ENCODE data around the gene ARSK.
"Not testable (repeated sequence)": the region's sequence is repeated elsewhere in the genome, so short reads cannot be mapped to it uniquely, and the experiment has no call there.

The ARSK gene

GRCh38 chr5:95620870-95621838 is 66.3 kb downstream of the ARSK start:
- peak; percentile 46 for DNase-seq (ENCODE audit: low read depth)

- DNase-seq (ENCODE audit: low read depth), result no peak
Measured at GRCh38 chr5:95621839-95622629, 67.1 kb downstream of the ARSK start.

- DNase-seq (ENCODE audit: low read depth), result no peak
Measured at GRCh38 chr5:95623706-95624105, 68.8 kb downstream of the ARSK start.

GRCh38 chr5:95624368-95624767 is 69.5 kb downstream of the ARSK start:
- no peak for DNase-seq (ENCODE audit: low read depth)

- DNase-seq (ENCODE audit: low read depth), result no peak
Measured at GRCh38 chr5:95626701-95627100, 71.8 kb downstream of the ARSK start.

GRCh38 chr5:95627971-95628810 is 73.3 kb downstream of the ARSK start:
- DNase-seq (ENCODE audit: low read depth), result no peak

GRCh38 chr5:95628933-95629332 is 74.0 kb downstream of the ARSK start:
- no peak for DNase-seq (ENCODE audit: low read depth)

GRCh38 chr5:95630394-95630917 is 75.6 kb downstream of the ARSK start:
- no peak for DNase-seq (ENCODE audit: low read depth)

- peak; percentile 83 for DNase-seq (ENCODE audit: low read depth)
Measured at GRCh38 chr5:95631255-95631958, 76.5 kb downstream of the ARSK start.

GRCh38 chr5:95631991-95632675 is 77.2 kb downstream of the ARSK start:
- DNase-seq (ENCODE audit: low read depth), result peak; percentile 41

- not testable (repeated sequence) for DNase-seq (ENCODE audit: low read depth)
Measured at GRCh38 chr5:95632942-95633341, 78.0 kb downstream of the ARSK start.

GRCh38 chr5:95633671-95634070 is 78.8 kb downstream of the ARSK start:
- no peak for DNase-seq (ENCODE audit: low read depth)

- no peak for DNase-seq (ENCODE audit: low read depth)
Measured at GRCh38 chr5:95634081-95634480, 79.2 kb downstream of the ARSK start.

- no peak for DNase-seq (ENCODE audit: low read depth)
Measured at GRCh38 chr5:95638632-95639031, 83.7 kb downstream of the ARSK start.

- DNase-seq (ENCODE audit: low read depth), result peak; percentile 99
Measured at GRCh38 chr5:95641741-95642220, 86.9 kb downstream of the ARSK start.

GRCh38 chr5:95643152-95643551 is 88.3 kb downstream of the ARSK start:
- no peak for DNase-seq (ENCODE audit: low read depth)

GRCh38 chr5:95644351-95645042 is 89.6 kb downstream of the ARSK start:
- DNase-seq (ENCODE audit: low read depth), result peak; percentile 64

GRCh38 chr5:95646226-95646568 is 91.3 kb downstream of the ARSK start:
- DNase-seq (ENCODE audit: low read depth), result not testable (repeated sequence)

- peak; percentile 93 for DNase-seq (ENCODE audit: low read depth)
Measured at GRCh38 chr5:95646569-95647431, 91.9 kb downstream of the ARSK start, which contains the start of gene RFESD. Gene RFESD (plus strand): TSS chr5:95646777. CDS start chr5:95652272, 5,495 bp downstream.
